ENCODE data around the gene FAM118B. TPM values are rescaled to one million over a fixed set of nuclear protein-coding genes. Genes with fewer than 3 reads are reported as not detected.

FAM118B gene
- total and polyA plus RNA-seq, 4 donors, result 3.7 to 12.0 (median 6.6) TPM

DNA sequence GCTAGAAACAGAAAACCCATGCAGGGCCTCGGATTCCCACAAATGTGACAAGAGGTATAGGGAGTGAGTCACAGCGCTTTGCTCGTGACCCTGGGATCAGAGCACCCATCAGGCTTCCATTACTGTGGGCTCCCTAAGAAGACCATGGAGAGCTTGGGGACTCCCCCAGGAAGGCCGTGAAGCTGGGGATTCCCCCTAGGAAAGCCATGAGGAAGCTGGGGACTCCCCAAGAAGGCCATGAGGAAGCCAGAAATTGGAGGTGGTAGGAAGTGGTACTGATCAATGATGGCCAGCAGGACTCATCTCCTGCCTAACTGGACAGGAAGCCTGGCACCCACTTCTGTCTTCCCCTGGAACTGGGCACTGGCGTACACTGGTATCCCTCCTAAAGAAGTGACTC, 82.1 kb downstream of the FAM118B start:
- no peaks in the 10 kb centered on the region for H3K9me3 ChIP-seq (ENCODE audit: control insufficient read depth in 4 of 4, low read length in 3 of 4)
- no peak overlapping the region for H3K9ac ChIP-seq (ENCODE audit: low read depth in 1 of 2, low read length in 2 of 2)
- DNase-seq (ENCODE audit: low spot score), result no peak
- WGBS, result 89% methylated on average over 5 of the region's 5 CpGs
- no peak overlapping the region for H3K27ac ChIP-seq (ENCODE audit: low read depth in 1 of 2, low read length in 2 of 2)
- H3K4me1 ChIP-seq (ENCODE audit: control insufficient read depth in 4 of 4, insufficient read depth in 4 of 4, low read length in 3 of 4), result no peaks in the 10 kb centered on the region
- H3K36me3 ChIP-seq (ENCODE audit: control insufficient read depth in 4 of 4, insufficient read depth in 3 of 4, low read depth in 1 of 4, low read length in 3 of 4), result peaks cover 7 to 43% (median 30%) of the 10 kb centered on the region in 4 donors
- TF ChIP-seq YY1 (IDR thresholded peaks at IDR 0.05), result no peak
- H3K4me3 ChIP-seq (ENCODE audit: low read depth in 1 of 3, low read length in 3 of 3), result no peak overlapping the region
- no peaks in the 10 kb centered on the region for H3K27me3 ChIP-seq (ENCODE audit: control insufficient read depth in 4 of 4, insufficient read depth in 4 of 4, low read length in 3 of 4)

DNA sequence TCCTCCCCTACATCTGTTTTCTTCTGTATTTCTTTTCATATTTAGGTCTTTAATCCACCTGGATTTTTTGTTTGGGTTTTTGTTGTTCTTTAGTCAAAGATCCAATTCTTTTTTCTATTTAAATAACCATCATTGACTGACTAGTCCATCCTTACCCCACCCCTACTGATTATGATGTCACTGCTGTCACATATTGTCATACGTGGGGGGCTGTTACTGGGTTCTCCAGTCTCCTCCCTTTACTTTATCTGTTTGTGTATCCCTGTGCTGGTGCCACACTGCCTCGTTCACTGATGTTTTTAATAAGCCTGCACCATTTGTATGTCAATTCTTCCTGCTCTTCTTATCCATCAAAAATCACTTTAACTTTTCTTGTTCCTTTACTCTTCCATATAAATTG, 85.4 kb downstream of the FAM118B start:
- no peaks in the 10 kb centered on the region for H3K27me3 ChIP-seq (ENCODE audit: control insufficient read depth in 4 of 4, insufficient read depth in 4 of 4, low read length in 3 of 4)
- DNase-seq (ENCODE audit: low spot score), result no peak
- no peak overlapping the region for H3K4me3 ChIP-seq (ENCODE audit: low read depth in 1 of 3, low read length in 3 of 3)
- 88% methylated on average over 2 of the region's 2 CpGs for WGBS
- H3K27ac ChIP-seq (ENCODE audit: low read depth in 1 of 2, low read length in 2 of 2), result no peak overlapping the region
- no peaks in the 10 kb centered on the region for H3K4me1 ChIP-seq (ENCODE audit: control insufficient read depth in 4 of 4, insufficient read depth in 4 of 4, low read length in 3 of 4)
- H3K36me3 ChIP-seq (ENCODE audit: control insufficient read depth in 4 of 4, insufficient read depth in 3 of 4, low read depth in 1 of 4, low read length in 3 of 4), result peaks cover 7 to 27% (median 18%) of the 10 kb centered on the region in 4 donors
- TF ChIP-seq RAD21 (IDR thresholded peaks at IDR 0.05), result no peak
- no peak for TF ChIP-seq MAX (IDR thresholded peaks at IDR 0.05)
- no peak for TF ChIP-seq GABPA (IDR thresholded peaks at IDR 0.05 in 1 of 2, conservative IDR thresholded peaks at IDR 0.05 in 1 of 2)
- no peak for TF ChIP-seq SP1 (IDR thresholded peaks at IDR 0.05)
- TF ChIP-seq CTCF (IDR thresholded peaks at IDR 0.05; ENCODE audit: low read depth, low read length, missing input control), result no peak
- TF ChIP-seq ATF3 (IDR thresholded peaks at IDR 0.05), result no peak
- no peak for TF ChIP-seq YY1 (IDR thresholded peaks at IDR 0.05)
- TF ChIP-seq HNF4A (conservative IDR thresholded peaks at IDR 0.05), result no peak
- no peak for TF ChIP-seq FOXA1 (IDR thresholded peaks at IDR 0.05)
- TF ChIP-seq JUND (IDR thresholded peaks at IDR 0.05), result no peak
- H3K9ac ChIP-seq (ENCODE audit: low read depth in 1 of 2, low read length in 2 of 2), result no peak overlapping the region
- no peaks in the 10 kb centered on the region for H3K9me3 ChIP-seq (ENCODE audit: control insufficient read depth in 4 of 4, low read length in 3 of 4)

DNA sequence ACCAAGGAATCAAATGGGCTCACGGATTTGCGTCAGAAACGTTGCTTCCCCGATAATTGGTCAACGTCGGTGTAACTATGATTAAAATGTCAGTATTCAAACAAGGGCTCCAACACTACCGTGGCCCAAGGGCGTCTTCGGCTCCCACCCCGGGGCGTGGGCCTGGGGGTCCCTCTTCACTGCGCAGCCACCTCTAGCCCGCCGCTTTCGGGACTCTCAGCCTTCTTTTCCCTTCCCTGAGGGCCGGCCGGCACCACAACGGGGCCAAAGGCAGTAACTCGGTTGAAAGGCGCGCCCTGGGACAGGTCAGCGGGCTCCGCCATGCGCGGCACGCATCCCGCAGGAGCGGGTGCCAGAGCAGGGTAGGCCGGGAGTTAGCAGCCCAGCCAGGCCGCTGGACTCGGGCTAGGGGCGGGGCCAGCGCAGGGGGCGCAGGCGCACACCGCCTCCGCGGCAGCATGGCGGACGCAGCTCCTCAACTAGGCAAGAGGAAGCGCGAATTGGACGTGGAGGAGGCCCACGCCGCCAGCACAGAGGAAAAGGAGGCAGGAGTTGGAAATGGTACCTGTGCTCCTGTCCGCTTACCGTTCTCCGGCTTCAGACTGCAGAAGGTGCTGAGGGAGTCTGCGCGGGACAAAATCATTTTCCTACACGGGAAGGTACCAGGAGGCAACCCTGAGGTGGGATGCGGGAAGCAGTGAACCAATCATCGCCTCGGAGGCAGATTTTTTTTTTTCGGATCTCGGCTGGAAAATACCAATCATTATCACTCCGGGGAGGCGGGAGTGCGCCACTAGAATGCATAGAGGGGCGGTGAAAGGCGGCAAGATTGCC, 92.3 kb downstream of the FAM118B start, which contains the start of gene DCPS:
TSS of gene DCPS (plus strand) at position 438 of the 834 bp plus-strand sequence. CDS start at position 459, 21 bp downstream.
- peak; percentile 87 for DNase-seq (ENCODE audit: low spot score)
- H3K9me3 ChIP-seq (ENCODE audit: control insufficient read depth in 4 of 4, low read length in 3 of 4), result no peaks in the 10 kb centered on the region
- no peaks in the 10 kb centered on the region for H3K27me3 ChIP-seq (ENCODE audit: control insufficient read depth in 4 of 4, insufficient read depth in 4 of 4, low read length in 3 of 4)
- 3% methylated on average over 61 of the region's 61 CpGs for WGBS
- H3K4me3 ChIP-seq (ENCODE audit: low read depth in 1 of 3, low read length in 3 of 3), result peak within 1 kb of the TSS; percentile 66 to 84 (median 83)
- H3K4me1 ChIP-seq (ENCODE audit: control insufficient read depth in 4 of 4, insufficient read depth in 4 of 4, low read length in 3 of 4), result peaks cover 0 to 14% (median 11%) of the 10 kb centered on the region in 4 donors
- peak within 1 kb of the TSS; percentile 83 to 90 for H3K27ac ChIP-seq (ENCODE audit: low read depth in 1 of 2, low read length in 2 of 2)
- peak within 1 kb of the TSS; percentile 51 to 76 for H3K9ac ChIP-seq (ENCODE audit: low read depth in 1 of 2, low read length in 2 of 2)
- H3K36me3 ChIP-seq (ENCODE audit: control insufficient read depth in 4 of 4, insufficient read depth in 3 of 4, low read depth in 1 of 4, low read length in 3 of 4), result peaks cover 0 to 2% (median 0%) of the 10 kb centered on the region in 4 donors
- no peak for TF ChIP-seq EGR1 (IDR thresholded peaks at IDR 0.05; ENCODE audit: low read depth in 2 of 2)
- TF ChIP-seq ATF3 (IDR thresholded peaks at IDR 0.05), result no peak
- no peak for TF ChIP-seq CTCF (IDR thresholded peaks at IDR 0.05; ENCODE audit: low read depth, low read length, missing input control)
- peak; percentile 97 for TF ChIP-seq YY1 (IDR thresholded peaks at IDR 0.05)
- peak; percentile 44 for TF ChIP-seq MAX (IDR thresholded peaks at IDR 0.05)
- TF ChIP-seq REST (IDR thresholded peaks at IDR 0.05), result peak; percentile 18
- TF ChIP-seq FOXA1 (IDR thresholded peaks at IDR 0.05), result no peak
- TF ChIP-seq NR2F2 (IDR thresholded peaks at IDR 0.05), result no peak
- TF ChIP-seq, protein P1, sequence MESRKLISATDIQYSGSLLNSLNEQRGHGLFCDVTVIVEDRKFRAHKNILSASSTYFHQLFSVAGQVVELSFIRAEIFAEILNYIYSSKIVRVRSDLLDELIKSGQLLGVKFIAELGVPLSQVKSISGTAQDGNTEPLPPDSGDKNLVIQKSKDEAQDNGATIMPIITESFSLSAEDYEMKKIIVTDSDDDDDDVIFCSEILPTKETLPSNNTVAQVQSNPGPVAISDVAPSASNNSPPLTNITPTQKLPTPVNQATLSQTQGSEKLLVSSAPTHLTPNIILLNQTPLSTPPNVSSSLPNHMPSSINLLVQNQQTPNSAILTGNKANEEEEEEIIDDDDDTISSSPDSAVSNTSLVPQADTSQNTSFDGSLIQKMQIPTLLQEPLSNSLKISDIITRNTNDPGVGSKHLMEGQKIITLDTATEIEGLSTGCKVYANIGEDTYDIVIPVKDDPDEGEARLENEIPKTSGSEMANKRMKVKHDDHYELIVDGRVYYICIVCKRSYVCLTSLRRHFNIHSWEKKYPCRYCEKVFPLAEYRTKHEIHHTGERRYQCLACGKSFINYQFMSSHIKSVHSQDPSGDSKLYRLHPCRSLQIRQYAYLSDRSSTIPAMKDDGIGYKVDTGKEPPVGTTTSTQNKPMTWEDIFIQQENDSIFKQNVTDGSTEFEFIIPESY (IDR thresholded peaks at IDR 0.05), result no peak
